Hepatocyte (in vitro differentiated cells): ENCODE data around the gene ITPR2. TPM values are rescaled to one million over a fixed set of nuclear protein-coding genes. Genes with fewer than 3 reads are reported as not detected.

ENCODE experiments used
- DNase-seq: peaks from one replicate; pipeline ENCODE4 v3.0.0-alpha.2; 2016; ENCODE audit warnings: low spot score
- H2AFZ ChIP-seq: fragments of 200-600 bp; sonication (generic); 2 replicates; pipeline ENCODE4 v1.6.0; 2016; ENCODE audit warnings: antibody characterized with exemption, mild to moderate bottlenecking
- H3K27ac ChIP-seq: fragments of 200-600 bp; sonication (generic); 2 replicates; pipeline ENCODE4 v1.5.1; 2016; ENCODE audit warnings: mild to moderate bottlenecking
- H3K27me3 ChIP-seq: fragments of 200-600 bp; sonication (generic); 2 replicates; pipeline ENCODE4 v1.6.1; 2016
- H3K36me3 ChIP-seq: fragments of 200-600 bp; sonication (generic); replicated peaks from 2 replicates; pipeline ENCODE4 v1.5.1; 2016; ENCODE audit warnings: low read depth; ENCODE audit not compliant: insufficient read depth
- H3K4me1 ChIP-seq: fragments of 200-600 bp; sonication (generic); 2 replicates; pipeline ENCODE4 v1.5.1; 2016; ENCODE audit warnings: mild to moderate bottlenecking, moderate library complexity; ENCODE audit not compliant: insufficient read depth
- H3K4me2 ChIP-seq: fragments of 200-600 bp; sonication (generic); 2 replicates; pipeline ENCODE4 v1.6.0; 2016
- H3K4me3 ChIP-seq: fragments of 200-600 bp; sonication (generic); 2 replicates; pipeline ENCODE4 v1.5.1; 2016; ENCODE audit warnings: mild to moderate bottlenecking
- H3K79me2 ChIP-seq: fragments of 200-600 bp; sonication (generic); 2 replicates; pipeline ENCODE4 v1.6.0; 2017; ENCODE audit warnings: mild to moderate bottlenecking
- H3K9me2 ChIP-seq: fragments of 200-600 bp; sonication (generic); replicated peaks from 2 replicates; pipeline ENCODE4 v1.6.0; 2017; ENCODE audit warnings: mild to moderate bottlenecking; ENCODE audit not compliant: insufficient read depth
- H3K9me3 ChIP-seq: fragments of 200-600 bp; sonication (generic); 2 replicates; pipeline ENCODE4 v1.5.1; 2016; ENCODE audit warnings: low read depth, mild to moderate bottlenecking
- H4K20me1 ChIP-seq: fragments of 200-600 bp; sonication (generic); 2 replicates; pipeline ENCODE4 v1.6.0; 2016; ENCODE audit warnings: mild to moderate bottlenecking; ENCODE audit not compliant: insufficient read depth, poor library complexity, severe bottlenecking
- EZH2 ChIP-seq: fragments of 200-600 bp; sonication (generic); IDR thresholded peaks from 2 replicates; pipeline ENCODE4 v1.6.1; 2016; ENCODE audit warnings: antibody characterized with exemption, mild to moderate bottlenecking, borderline replicate concordance
- EZH2phosphoT487 ChIP-seq: fragments of 200-600 bp; sonication (generic); IDR thresholded peaks from one replicate; pipeline ENCODE4 v1.6.1; 2018; ENCODE audit warnings: antibody characterized with exemption, mild to moderate bottlenecking, low read depth, moderate library complexity; ENCODE audit not compliant: unreplicated experiment, severe bottlenecking
- WGBS: methylation state at CpG from one replicate; pipeline ENCODE4 v1.1.6; 2016; ENCODE audit warnings: low lambda C conversion rate; ENCODE audit errors: missing lambda C conversion rate; 5-methylcytosine and 5-hydroxymethylcytosine counted together
- polyA plus RNA-seq: library from polyadenylated mRNA; unstranded; fragments of >200 nt; fragmentation: Nextera tagmentation; extraction: Ambion mirVana; gene quantifications from 2 replicates; pipeline ENCODE4 v1.2.1, GENCODE V29; 2016
- total RNA-seq: library from RNA; depleted of rRNA; stranded (reverse); fragments of >200 nt; gene quantifications from 2 replicates; pipeline ENCODE4 v1.2.3, GENCODE V29; 2014
- TF ChIP-seq, protein P1 (sequence below): fragments of 200-600 bp; sonication (generic); IDR thresholded peaks from 2 replicates; pipeline ENCODE4 v1.5.1; 2016; ENCODE audit warnings: antibody characterized with exemption, mild to moderate bottlenecking; ENCODE audit not compliant: poor library complexity

The ITPR2 gene
- total and polyA plus RNA-seq, 2 experiments from 2014 or later = 22.0 to 51.4 TPM

DNA sequence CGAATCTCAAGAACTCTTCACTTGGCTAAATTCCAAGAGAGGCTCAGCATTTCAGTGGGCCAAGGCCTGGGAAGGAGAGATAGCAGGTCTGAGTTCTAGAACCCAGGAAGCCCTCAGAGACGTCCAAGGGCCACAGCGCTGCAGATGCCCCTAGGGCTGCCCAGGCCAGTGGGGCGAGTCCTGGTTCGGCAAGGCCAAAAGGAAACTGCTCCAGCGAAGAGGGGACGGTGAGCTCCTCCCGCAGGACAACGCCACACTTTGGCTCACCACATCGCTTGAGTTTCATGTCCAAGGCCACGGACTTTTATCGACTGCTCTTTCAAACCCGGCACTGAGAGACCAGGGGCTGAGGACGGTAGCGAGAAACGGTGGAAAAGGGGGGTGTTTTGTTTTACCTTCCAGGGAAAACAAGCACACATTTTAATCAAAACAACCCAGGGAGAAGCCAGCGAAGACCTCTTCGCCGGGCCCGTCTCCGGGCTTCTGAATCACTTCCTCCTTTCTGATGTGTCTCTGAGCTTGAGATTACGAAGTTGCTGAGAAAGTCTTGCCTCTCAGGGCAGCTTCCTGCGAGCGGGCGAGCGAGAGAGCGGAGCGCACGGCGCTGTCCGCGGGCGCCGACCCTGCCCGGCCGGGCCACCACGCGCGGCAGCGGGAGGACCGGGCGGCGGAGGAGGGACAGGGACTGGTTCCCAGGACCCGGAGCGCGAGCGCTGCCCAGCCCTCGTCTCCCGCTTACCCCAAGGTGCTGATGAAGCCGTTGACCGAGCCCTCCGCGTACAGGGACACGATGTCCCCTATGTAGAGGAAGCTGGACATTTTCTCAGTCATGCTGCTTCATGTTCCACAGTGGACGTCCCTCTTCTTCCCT is 808 bp downstream of the ITPR2 start:
- H3K79me2 ChIP-seq = peaks cover 46% of the 10 kb centered on the region
- H2AFZ ChIP-seq = peak overlapping the region; percentile 69
- peak overlapping the region; percentile 95 for H3K4me3 ChIP-seq
- H3K27ac ChIP-seq = peak overlapping the region; percentile 80
- peaks cover 16% of the 10 kb centered on the region for H4K20me1 ChIP-seq
- H3K9me2 ChIP-seq = no peaks in the 10 kb centered on the region
- WGBS = under 1% methylated on average over 50 of the region's 55 CpGs
- peak; percentile 73 for DNase-seq
- H3K4me1 ChIP-seq = peaks cover 6% of the 10 kb centered on the region
- peak overlapping the region; percentile 86 for H3K4me2 ChIP-seq
- no peaks in the 10 kb centered on the region for H3K27me3 ChIP-seq
- H3K9me3 ChIP-seq = no peaks in the 10 kb centered on the region
- TF ChIP-seq, protein P1, sequence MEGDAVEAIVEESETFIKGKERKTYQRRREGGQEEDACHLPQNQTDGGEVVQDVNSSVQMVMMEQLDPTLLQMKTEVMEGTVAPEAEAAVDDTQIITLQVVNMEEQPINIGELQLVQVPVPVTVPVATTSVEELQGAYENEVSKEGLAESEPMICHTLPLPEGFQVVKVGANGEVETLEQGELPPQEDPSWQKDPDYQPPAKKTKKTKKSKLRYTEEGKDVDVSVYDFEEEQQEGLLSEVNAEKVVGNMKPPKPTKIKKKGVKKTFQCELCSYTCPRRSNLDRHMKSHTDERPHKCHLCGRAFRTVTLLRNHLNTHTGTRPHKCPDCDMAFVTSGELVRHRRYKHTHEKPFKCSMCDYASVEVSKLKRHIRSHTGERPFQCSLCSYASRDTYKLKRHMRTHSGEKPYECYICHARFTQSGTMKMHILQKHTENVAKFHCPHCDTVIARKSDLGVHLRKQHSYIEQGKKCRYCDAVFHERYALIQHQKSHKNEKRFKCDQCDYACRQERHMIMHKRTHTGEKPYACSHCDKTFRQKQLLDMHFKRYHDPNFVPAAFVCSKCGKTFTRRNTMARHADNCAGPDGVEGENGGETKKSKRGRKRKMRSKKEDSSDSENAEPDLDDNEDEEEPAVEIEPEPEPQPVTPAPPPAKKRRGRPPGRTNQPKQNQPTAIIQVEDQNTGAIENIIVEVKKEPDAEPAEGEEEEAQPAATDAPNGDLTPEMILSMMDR = no peak
- TF ChIP-seq EZH2 (no peak), EZH2phosphoT487 (no peak)
- no peaks in the 10 kb centered on the region for H3K36me3 ChIP-seq

DNA sequence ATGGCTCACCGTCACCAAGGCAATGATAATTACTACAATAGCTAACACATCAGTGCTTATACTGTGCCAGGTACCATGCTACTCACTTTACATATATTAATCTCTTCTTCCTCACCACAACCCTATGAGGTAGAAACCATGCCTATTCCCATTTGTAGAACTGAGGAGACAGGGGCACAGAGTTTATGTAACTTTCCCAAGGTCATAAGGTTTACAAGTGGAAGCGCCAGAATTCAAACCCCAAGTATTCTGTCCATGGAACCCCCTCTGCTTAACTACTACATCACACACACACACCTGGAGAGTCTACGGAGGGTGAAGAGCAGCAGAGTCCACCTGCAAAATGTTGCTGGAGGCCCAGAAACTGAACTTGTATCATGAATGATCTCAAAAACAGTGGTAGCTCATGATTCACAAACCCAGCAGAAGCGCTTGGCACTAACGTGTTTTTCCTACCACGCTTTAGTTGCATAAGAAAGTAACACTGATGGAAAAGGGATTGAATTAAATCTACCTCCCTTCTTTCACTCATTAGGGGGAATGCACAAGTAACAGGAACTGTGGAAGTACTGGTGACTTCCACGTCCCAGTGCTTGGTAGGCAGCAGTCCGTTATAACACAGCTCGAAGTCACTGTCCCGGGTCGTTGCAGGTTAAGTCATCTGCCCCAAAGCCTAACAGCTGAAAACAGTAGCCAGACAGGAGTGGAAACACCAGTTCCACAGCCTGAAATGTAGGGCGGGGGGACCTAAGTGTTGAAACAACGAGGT is 2.0 kb downstream of the ITPR2 start:
- H3K9me3 ChIP-seq = no peaks in the 10 kb centered on the region
- peaks cover 6% of the 10 kb centered on the region for H3K4me1 ChIP-seq
- peaks cover 16% of the 10 kb centered on the region for H4K20me1 ChIP-seq
- 72% methylated on average over 13 of the region's 13 CpGs for WGBS
- no peak for DNase-seq
- H3K4me3 ChIP-seq = peak overlapping the region; percentile 95
- peaks cover 58% of the 10 kb centered on the region for H3K79me2 ChIP-seq
- TF ChIP-seq EZH2phosphoT487 (no peak), EZH2 (no peak)
- TF ChIP-seq, protein P1 = no peak
- no peak overlapping the region for H2AFZ ChIP-seq
- H3K27ac ChIP-seq = no peak overlapping the region
- H3K9me2 ChIP-seq = no peaks in the 10 kb centered on the region
- no peaks in the 10 kb centered on the region for H3K36me3 ChIP-seq
- H3K27me3 ChIP-seq = no peaks in the 10 kb centered on the region
- H3K4me2 ChIP-seq = peak overlapping the region; percentile 86

DNA sequence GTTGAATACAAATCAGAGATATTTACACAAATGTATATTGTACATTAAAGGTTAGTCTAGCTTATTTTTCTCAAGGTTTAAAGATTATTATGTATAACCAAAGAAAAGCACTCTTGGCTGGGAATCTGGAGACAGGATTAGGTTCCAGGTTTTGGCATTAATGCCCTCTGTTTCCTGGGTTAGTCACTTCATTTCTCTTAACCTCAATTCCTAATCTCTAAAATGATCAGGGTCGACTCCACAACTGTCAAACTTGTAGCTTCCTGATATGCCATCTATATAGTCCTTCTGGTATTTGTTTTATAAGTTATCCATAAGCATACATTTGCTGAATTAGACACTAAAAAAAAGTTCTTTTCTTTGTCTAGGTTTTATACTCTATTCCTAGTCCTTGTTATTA is 2.6 kb downstream of the ITPR2 start:
- Histone ChIP-seq H3K9me2 (no peaks in the 10 kb centered on the region), H3K4me1 (peaks cover 6% of the 10 kb centered on the region), H3K4me2 (peak overlapping the region; percentile 86), H3K9me3 (no peaks in the 10 kb centered on the region), H2AFZ (no peak overlapping the region), H3K4me3 (no peak overlapping the region), H3K79me2 (peaks cover 64% of the 10 kb centered on the region), H4K20me1 (peaks cover 16% of the 10 kb centered on the region), H3K27me3 (no peaks in the 10 kb centered on the region), H3K27ac (no peak overlapping the region), H3K36me3 (no peaks in the 10 kb centered on the region)
- TF ChIP-seq EZH2phosphoT487 = no peak
- TF ChIP-seq, protein P1 = no peak
- no peak for TF ChIP-seq EZH2
- DNase-seq = no peak
- 48% methylated on average over 1 of the region's 1 CpG for WGBS
